ENCODE results near the gene TBC1D2B. TPM values are rescaled to one million over a fixed set of nuclear protein-coding genes. Genes with fewer than 3 reads are reported as not detected.
"Not testable (repeated sequence)": the region's sequence is repeated elsewhere in the genome, so short reads cannot be mapped to it uniquely, and the experiment has no call there.

TBC1D2B gene
- total RNA-seq, 2 experiments from 2014 or later = 49.3 to 52.0 TPM

DNA sequence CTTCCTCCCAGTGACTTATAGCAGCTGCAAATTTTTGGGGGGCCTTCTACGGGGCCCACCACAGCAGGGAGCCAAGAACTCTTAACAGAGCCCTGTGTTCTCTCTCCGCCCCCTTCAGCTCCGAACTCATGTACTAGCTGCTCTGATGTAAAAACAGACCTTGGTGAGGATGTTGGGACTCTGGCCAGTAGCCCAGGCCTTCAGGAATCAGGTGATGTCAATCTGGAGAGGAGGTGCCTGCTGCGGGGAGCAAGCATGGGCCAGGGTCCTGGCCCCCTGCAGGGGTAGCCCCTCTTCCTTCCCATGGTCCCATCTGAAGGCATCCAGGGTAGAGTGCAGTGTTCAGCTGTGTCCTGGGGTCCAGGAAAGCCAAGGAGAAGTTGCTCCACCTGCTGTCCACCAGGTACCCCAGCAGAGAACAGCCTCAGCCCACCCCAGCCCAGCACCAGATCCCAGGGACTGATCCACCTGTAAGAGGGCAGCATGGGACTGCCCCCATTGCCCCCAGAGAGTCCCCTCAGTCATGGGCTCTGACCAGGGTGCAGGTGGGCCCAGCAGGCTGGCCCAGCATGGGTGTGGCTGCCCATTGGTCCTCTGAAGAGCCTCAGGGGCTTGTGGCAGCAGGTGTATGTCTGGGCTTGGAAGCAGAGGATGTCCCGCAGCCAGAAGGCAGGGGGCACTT, 126.3 kb downstream of the TBC1D2B start:
- CTCF ChIA-PET; H3K27me3 Mint-ChIP-seq; DNase-seq; H3K36me3 Mint-ChIP-seq (ENCODE audit: low read depth); H3K4me3 Mint-ChIP-seq; H3K27ac Mint-ChIP-seq; POLR2A ChIA-PET; ATAC-seq; H3K9me3 Mint-ChIP-seq (ENCODE audit: low read depth): not testable (repeated sequence)
- intact Hi-C loops (cut with DNase I, micrococcal nuclease) = loop anchor here in 1 of 2 experiments (10.0 kb wide), 1 partner anchor 84 kb away; no protein-coding TSS in a partner anchor
- H3K4me1 Mint-ChIP-seq = peaks cover 10% of the 10 kb centered on the region

GRCh38 chr15:77950470-77950869, 127.0 kb downstream of the TBC1D2B start:
- H3K27me3 Mint-ChIP-seq; POLR2A ChIA-PET; DNase-seq; H3K9me3 Mint-ChIP-seq (ENCODE audit: low read depth); ATAC-seq; H3K27ac Mint-ChIP-seq; CTCF ChIA-PET; H3K36me3 Mint-ChIP-seq (ENCODE audit: low read depth); H3K4me3 Mint-ChIP-seq: not testable (repeated sequence)
- H3K4me1 Mint-ChIP-seq = peaks cover 10% of the 10 kb centered on the region
- intact Hi-C loops (cut with DNase I, micrococcal nuclease) = loop anchor here in 1 of 2 experiments (10.0 kb wide), 1 partner anchor 84 kb away; no protein-coding TSS in a partner anchor

DNA sequence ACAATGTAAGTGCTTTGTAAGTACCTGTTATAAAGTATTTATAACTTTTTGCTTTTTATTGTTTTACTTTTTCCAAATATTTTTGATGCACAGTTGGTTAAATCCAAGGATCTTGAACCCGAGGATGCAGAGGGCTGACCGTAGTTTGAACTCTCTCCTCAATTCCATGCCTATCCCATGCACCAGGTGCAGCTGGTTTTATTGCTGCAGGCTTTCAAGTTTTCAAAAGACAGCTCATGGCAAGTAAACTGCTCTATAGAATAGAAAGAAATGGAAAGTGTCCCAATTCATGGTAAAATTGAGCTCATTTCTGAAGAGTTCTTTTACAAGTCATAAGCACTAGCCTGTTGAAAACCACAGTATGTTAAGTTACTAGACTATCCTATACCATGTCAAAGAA, 131.9 kb downstream of the TBC1D2B start:
- H3K27ac Mint-ChIP-seq = no peak overlapping the region
- peaks cover 6% of the 10 kb centered on the region for H3K27me3 Mint-ChIP-seq
- ChIA-PET CTCF (interaction anchor here (0.7 to 2.6 kb wide), 3 partner anchors 14 to 37 kb away, joined by 3 to 9 read pairs (median 7); no protein-coding TSS in a partner anchor), POLR2A (no interaction called here)
- no peak for DNase-seq
- no peak overlapping the region for H3K4me3 Mint-ChIP-seq
- no peaks in the 10 kb centered on the region for H3K36me3 Mint-ChIP-seq (ENCODE audit: low read depth)
- ATAC-seq = no peak
- peaks cover 3% of the 10 kb centered on the region for H3K4me1 Mint-ChIP-seq
- intact Hi-C loops (cut with DNase I, micrococcal nuclease) = no loop called here
- no peaks in the 10 kb centered on the region for H3K9me3 Mint-ChIP-seq (ENCODE audit: low read depth)

Other genes with a start within 250 kb of the TBC1D2B start
- not detected for gene SH2D7, start 14.8 kb upstream of the TBC1D2B start, total RNA-seq
- gene CIB2, start 53.7 kb upstream of the TBC1D2B start, total RNA-seq = 1 to 10 TPM in 1 of 2 experiments, under 1 TPM in 1; 0.91 to 1.2 TPM
- gene IDH3A, start 71.7 kb upstream of the TBC1D2B start, total RNA-seq = 100 to 1,000 TPM; 129 to 135 TPM
- under 1 TPM in 1 of 2 experiments, not detected in 1; 0.02 TPM for gene ACSBG1, start 156.9 kb upstream of the TBC1D2B start, total RNA-seq
- gene DNAJA4, start 186.9 kb upstream of the TBC1D2B start, total RNA-seq = 10 to 100 TPM; 38.6 to 41.5 TPM
- gene SKIC8, start 221.9 kb upstream of the TBC1D2B start, total RNA-seq = 10 to 100 TPM; 39.2 to 52.6 TPM